OCI-LY3 (cell line): ENCODE data around the gene PLPP3.

Experiments
- EZH2phosphoT487 ChIP-seq: fragments of 200-600 bp; shearing (Covaris generic); IDR thresholded peaks from 2 replicates; pipeline ENCODE4 v1.6.1; 2018; ENCODE audit warnings: antibody characterized with exemption, mixed run types, low read depth
- TF ChIP-seq, protein P1 (sequence below): fragments of 200-600, 300-600 bp; sonication (generic); IDR thresholded peaks from 2 replicates; pipeline ENCODE4 v1.5.1; 2014; ENCODE audit warnings: antibody characterized with exemption, low read length, low read depth

DNA sequence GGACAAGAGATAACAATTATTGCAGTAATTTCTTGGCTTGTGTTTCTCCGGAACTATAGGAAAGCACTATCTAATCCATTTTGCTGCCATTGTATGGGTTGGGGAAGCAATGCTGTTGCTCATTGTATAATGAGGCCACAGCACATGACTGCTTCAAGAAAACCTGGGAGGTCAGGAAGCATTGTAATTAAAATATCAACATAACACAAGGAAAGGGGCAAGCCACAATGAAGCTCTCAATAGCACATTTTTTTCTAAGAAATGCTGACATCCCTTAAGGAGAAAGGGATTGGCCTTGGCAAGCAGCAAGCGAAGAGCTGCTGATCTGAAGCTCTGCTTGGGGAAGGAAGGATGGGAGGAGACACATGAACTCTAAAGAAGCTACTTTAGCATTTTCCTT, 44.0 kb downstream of the PLPP3 start:
- TF ChIP-seq, protein P1, sequence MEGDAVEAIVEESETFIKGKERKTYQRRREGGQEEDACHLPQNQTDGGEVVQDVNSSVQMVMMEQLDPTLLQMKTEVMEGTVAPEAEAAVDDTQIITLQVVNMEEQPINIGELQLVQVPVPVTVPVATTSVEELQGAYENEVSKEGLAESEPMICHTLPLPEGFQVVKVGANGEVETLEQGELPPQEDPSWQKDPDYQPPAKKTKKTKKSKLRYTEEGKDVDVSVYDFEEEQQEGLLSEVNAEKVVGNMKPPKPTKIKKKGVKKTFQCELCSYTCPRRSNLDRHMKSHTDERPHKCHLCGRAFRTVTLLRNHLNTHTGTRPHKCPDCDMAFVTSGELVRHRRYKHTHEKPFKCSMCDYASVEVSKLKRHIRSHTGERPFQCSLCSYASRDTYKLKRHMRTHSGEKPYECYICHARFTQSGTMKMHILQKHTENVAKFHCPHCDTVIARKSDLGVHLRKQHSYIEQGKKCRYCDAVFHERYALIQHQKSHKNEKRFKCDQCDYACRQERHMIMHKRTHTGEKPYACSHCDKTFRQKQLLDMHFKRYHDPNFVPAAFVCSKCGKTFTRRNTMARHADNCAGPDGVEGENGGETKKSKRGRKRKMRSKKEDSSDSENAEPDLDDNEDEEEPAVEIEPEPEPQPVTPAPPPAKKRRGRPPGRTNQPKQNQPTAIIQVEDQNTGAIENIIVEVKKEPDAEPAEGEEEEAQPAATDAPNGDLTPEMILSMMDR: no peak
- TF ChIP-seq EZH2phosphoT487: no peak
